Fibroblast of villous mesenchyme (primary cell): ENCODE measurements around the gene ZNF212. TPM values are rescaled to one million over a fixed set of nuclear protein-coding genes. Genes with fewer than 3 reads are reported as not detected.
A peak's percentile ranks its signal among the peaks of the same experiment; 100 is the strongest.
"Not testable (repeated sequence)": the region's sequence is repeated elsewhere in the genome, so short reads cannot be mapped to it uniquely, and the experiment has no call there.

ENCODE experiments used
- DNase-seq: peaks from one replicate; pipeline ENCODE4 v3.0.0-alpha.2; 2010; ENCODE audit warnings: low read depth
- H3K4me3 ChIP-seq: 2 replicates; pipeline ENCODE4 v1.5.1; 2011; ENCODE audit warnings: low read depth, mild to moderate bottlenecking, low read length
- total RNA-seq: library from RNA; depleted of rRNA; stranded (reverse); fragments of >200 nt; gene quantifications from 2 replicates; pipeline ENCODE4 v1.2.3, GENCODE V29; 2012
- TF ChIP-seq, protein P1 (sequence below): IDR thresholded peaks from 2 replicates; pipeline ENCODE4 v1.5.1; 2012; ENCODE audit warnings: low read depth, mild to moderate bottlenecking, low read length; ENCODE audit not compliant: insufficient read depth

ZNF212 gene
- total RNA-seq, 1 donor = 6.5 TPM

DNA sequence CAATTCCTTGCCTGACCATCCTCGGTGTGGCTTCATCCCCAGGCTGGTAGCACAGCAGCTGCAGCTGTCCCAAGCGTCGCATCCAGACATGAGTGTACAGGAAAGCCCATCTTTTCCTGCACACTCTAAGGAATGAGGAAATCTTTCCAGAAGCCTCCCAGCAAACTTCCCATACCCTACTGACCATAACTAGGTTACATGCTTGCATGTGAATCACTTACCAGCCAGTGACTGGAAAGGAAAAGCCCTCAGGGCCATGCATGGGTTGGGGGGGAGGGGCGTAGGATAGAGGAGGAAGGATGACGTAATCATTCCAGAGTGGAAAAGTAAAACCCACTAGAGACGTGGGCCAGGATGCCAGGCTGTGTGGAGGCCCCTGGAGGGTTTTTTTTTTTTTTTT is 18.9 kb upstream of the ZNF212 start:
- peak; percentile 57 for DNase-seq
- TF ChIP-seq, protein P1, sequence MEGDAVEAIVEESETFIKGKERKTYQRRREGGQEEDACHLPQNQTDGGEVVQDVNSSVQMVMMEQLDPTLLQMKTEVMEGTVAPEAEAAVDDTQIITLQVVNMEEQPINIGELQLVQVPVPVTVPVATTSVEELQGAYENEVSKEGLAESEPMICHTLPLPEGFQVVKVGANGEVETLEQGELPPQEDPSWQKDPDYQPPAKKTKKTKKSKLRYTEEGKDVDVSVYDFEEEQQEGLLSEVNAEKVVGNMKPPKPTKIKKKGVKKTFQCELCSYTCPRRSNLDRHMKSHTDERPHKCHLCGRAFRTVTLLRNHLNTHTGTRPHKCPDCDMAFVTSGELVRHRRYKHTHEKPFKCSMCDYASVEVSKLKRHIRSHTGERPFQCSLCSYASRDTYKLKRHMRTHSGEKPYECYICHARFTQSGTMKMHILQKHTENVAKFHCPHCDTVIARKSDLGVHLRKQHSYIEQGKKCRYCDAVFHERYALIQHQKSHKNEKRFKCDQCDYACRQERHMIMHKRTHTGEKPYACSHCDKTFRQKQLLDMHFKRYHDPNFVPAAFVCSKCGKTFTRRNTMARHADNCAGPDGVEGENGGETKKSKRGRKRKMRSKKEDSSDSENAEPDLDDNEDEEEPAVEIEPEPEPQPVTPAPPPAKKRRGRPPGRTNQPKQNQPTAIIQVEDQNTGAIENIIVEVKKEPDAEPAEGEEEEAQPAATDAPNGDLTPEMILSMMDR = no peak
- no peak overlapping the region for H3K4me3 ChIP-seq

DNA sequence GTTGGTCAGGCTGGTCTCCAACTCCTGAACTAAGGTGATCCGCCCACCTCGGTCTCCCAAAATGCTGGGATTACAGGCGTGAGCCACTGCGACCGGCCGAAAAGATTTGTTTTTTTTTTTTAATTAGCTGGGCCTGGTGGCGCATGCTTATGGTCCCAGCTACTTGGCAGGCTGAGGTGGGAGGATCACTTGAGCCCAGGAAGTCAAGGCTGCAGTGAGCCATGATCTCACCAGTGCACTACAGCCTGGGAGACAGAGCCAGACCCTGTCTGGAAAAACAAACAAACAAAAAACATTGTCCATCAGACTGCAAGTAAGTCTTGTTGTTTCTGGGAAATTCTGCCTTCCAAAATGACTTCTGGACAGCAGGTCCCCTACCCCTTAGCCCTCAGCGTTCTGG is 16.3 kb upstream of the ZNF212 start:
- TF ChIP-seq, protein P1 = no peak
- no peak for DNase-seq
- H3K4me3 ChIP-seq = no peak overlapping the region

DNA sequence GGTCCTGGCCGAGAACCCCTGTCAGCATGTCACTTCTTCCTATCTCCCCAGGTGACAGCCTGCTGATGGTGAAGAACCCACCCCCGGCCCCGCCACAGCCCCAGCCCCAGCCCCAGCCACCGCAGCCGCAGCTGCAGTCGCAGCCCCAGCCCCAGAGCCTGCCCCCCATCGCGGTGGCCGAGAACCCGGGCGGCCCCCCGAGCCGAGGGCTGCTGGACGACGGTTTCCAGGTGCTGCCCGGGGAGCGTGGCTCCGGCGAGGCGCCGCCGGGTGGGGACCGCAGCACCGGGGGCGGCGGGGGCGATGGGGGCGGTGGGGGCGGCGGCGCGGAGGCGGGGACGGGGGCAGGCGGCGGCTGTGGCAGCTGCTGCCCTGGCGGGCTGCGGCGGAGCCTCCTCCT is 15.7 kb upstream of the ZNF212 start:
- H3K4me3 ChIP-seq = no peak overlapping the region
- TF ChIP-seq, protein P1 = no peak
- DNase-seq = no peak

DNA sequence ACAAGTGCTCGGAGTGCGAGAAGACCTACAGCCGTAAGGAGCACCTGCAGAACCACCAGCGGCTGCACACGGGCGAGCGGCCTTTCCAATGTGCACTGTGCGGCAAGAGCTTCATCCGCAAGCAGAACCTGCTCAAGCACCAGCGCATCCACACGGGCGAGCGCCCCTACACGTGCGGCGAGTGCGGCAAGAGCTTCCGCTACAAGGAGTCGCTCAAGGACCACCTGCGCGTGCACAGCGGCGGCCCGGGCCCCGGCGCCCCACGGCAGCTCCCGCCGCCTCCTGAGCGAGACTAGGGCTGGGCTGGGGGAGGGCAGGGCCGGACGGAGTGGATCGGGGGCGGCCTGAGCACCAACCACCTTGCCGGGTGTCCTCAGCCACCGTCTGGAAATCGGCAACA is 15.1 kb upstream of the ZNF212 start:
- no peak for DNase-seq

DNA sequence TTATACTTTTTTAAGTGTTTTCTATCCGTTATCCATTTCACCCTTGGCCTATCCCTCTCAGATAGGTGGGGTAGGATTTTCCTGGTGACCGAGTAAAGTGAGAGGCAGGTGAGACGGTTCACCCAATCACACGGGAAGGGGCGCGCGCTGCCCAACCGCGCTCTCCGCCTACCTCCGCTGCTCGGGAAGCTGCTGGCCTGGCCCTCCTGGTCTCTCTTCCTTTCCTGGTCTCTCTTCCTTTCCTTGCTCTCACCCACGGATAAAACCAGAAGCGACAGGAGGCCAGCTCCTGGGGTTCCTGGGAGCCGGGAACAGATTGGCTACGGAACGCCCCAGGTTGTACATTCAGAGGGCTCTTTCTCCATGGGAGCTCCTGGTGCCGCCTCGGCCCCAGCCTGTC is 14.3 kb upstream of the ZNF212 start:
- H3K4me3 ChIP-seq = no peak overlapping the region
- TF ChIP-seq, protein P1 = no peak
- no peak for DNase-seq

More for the DNA sequence above, 15.1 kb upstream of the ZNF212 start:
- no peak overlapping the region for H3K4me3 ChIP-seq
- TF ChIP-seq, protein P1 = no peak

DNA sequence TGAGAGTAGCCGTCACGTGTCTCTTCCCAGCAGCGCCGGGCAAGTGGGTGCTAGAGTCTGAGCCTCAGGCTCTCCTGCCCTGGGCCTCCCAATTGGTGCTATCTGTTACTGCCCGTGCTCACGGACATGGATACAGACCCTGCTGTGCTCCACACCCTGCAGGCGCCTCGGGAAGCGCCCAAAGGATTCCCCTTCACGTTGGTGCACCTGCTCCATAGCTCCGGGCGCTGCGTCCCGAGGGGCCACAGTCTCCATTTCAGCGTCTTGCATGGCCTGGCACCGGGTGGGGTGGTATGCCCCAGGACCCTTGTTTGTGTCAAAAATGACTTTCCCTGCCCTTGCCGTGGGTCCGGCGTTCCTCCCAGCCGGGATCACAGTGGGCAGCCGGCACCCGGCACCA is 13.8 kb upstream of the ZNF212 start:
- no peak for DNase-seq
- TF ChIP-seq, protein P1 = no peak
- H3K4me3 ChIP-seq = no peak overlapping the region

DNA sequence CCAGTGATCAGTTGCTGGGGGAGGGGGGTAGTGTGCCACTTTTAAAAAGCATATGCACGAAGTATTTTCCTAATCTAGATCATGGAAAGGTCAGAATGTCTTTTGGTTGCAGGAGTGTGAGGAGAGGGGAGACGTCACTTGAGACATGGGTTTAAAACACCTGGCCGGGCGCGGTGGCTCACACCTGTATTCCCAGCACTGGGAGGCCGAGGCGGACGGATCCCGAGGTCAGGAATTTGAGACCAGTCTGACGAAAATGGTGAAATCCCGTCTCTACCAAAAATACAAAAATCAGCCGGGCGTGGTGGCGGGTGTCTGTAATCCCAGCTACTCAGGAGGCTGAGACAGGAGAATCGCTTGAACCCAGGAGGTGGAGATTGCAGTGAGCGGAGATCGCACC is 13.1 kb upstream of the ZNF212 start:
- DNase-seq, H3K4me3 ChIP-seq: not testable (repeated sequence)
